HG02981 (cell line): ENCODE results near the gene ENTPD6.
A peak's percentile ranks its signal among the peaks of the same experiment; 100 is the strongest.
"Not testable (repeated sequence)": the region's sequence is repeated elsewhere in the genome, so short reads cannot be mapped to it uniquely, and the experiment has no call there.

Experiments used
- ATAC-seq: cut with Tn5 transposase; IDR thresholded peaks from one replicate; pipeline ENCODE4 v1.9.1; 2021; ENCODE audit warnings: mild to moderate bottlenecking, moderate library complexity; ENCODE audit not compliant: unreplicated experiment

Gene ENTPD6

DNA sequence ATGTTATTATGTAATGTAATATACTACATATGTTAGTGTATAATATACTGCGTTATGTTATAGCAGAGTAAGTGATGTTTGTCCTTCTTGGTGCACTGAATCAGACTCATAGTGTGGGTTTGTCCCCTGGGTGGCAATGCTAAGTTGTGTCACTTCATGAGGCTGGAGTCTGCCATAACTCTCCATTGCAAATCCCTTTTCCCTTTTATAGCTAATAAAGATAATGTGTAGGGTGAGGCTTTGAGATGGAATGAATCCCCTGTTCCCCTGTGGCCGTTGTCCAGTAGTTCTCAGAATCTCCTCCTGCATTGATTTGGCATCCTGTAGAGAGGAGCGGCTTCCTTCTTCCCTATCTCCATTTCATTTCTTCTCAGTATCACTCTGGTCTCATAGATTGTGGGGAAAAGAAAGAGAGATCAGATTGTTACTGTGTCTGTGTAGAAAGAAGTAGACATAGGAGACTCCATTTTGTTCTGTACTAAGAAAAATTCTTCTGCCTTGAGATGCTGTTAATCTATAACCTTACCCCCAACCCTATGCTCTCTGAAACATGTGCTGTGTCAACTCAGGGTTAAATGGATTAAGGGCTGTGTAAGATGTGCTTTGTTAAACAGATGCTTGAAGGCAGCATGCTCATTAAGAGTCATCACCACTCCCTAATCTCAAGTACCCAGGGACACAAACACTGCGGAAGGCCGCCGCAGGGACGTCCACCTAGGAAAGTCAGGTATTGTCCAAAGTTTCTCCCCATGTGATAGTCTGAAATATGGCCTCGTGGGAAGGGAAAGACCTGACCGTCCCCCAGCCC is 45.5 kb downstream of the ENTPD6 start:
- ATAC-seq, result not testable (repeated sequence)

DNA sequence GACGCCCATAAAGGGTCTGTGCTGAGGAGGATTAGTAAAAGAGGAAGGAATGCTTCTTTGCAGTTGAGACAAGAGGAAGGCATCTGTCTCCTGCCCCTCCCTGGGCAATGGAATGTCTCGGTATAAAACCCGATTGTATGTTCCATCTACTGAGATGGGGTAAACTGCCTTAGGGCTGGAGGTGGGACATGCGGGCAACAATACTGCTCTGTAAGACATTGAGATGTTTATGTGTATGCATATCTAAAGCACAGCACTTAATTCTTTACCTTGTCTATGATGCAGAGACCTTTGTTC is 46.1 kb downstream of the ENTPD6 start:
- ATAC-seq, result not testable (repeated sequence)

DNA sequence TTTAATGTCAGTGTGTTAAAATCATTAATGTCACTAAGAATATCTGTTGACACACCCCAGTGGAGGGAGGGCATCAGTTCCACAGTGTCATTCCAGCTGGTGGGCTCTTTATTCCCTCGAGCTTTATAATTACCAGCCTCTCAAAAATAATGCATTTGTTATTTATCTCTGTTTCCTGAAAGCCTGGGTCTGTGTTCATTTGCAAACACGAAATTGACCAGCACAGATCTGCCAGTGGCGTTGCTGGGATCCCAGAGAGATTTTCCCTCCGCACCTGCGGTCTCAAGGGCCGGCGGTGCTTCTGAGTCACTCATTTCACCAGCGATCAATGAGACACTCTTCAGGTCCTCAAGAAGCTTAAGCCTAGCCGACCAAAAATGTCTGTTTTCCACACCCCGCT is 46.7 kb downstream of the ENTPD6 start:
- ATAC-seq, result no peak

DNA sequence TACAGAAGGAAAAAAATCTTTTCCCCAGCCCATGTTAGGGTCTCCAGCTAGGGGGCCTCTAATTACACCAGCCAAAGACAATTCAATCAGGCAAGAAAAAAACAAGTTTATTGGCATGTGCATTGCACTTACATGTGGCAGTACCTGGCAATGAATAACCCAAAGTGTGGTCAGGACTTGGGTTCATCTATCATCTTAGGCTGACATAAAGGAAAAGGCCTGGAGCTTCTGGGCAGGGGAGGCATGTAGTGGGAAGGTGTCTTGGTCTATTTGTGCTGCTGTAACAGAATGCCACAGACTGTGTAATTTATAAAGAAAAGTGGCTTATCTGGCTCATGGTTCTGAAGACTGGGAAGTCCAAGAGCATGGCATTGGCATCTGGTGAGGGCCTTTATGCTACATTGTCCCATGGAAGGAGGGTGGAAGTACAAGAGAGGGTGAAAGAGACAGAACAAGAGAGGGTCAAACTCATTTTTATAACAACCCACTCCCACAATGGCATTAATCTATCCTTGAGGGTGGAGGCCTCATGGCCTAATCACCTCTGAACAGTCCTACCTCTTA is 48.0 kb downstream of the ENTPD6 start:
- no peak for ATAC-seq

DNA sequence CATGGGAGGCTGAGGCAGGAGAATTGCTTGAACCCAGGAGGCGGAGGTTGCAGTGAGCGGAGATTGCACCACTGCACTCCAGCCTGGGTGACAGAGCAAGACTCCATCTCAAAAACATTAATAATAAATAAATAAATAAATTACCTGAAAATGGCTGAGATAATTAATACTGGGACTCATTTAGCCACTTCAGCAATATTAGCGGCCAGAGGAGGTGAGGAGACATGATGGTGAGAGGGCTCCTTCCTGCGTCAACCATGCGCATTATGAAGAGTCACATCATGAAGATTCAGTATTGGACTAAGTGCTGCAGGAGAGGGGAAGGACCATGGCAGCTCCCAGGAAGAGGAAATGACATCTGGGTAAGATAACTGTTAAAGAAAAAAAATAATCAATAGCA is 49.5 kb downstream of the ENTPD6 start:
- ATAC-seq, result no peak

DNA sequence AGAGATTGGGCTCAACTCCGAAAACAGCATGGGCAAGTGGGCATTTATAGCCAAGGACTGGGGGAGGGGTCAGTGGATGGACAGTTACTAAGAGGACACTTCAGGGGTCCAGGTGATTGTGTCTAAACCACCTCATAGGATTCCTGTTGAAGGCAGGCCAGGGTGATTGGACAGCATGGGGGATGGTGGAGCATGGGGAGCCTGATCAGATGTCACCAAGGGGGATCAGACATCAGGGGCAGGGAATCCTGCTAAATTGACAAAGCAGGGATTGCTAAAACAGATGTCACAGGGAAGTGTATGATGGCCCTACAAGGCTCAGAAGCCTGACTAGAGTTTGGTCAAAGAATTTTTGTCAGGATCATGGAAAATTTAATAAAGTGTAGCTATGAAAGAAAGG is 49.9 kb downstream of the ENTPD6 start:
- no peak for ATAC-seq

DNA sequence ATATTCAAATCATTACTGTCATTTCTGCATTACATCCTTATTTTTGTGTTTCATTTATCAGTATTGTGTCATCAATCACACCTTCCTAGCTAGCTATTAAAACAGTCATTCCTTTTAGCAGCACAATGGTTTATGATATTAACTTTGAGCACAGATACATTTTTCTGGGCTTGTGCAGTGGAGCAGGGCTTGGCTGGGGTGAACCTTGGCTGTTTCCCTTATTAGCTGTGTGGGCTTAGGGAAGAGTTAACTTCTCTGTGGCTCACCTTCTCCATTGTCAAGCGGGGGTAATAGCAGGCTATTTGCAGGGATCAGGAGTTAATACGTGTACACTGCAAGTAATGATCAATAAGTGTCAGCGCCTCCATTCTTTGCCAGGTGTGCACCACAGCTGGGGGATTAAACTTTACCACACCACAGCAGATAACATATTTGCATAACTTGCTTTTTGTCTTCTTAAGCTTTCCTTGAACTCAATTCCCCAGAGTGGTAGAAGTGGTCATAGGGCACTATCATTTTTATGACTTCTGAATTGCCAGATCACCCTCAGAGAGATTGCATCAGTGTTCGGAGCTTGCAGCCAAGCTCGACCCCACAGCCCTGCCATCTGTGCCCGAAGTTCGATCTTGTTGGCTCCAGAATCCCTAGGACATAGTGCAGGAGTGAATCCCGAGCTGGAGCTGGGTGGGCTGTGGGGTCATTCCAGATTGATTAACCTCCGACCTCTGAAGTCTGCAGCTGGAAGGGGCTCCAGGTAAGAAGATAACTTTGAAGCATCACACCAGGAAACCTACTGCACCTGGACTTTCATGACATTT is 50.9 kb downstream of the ENTPD6 start:
- ATAC-seq, result peak; percentile 27

DNA sequence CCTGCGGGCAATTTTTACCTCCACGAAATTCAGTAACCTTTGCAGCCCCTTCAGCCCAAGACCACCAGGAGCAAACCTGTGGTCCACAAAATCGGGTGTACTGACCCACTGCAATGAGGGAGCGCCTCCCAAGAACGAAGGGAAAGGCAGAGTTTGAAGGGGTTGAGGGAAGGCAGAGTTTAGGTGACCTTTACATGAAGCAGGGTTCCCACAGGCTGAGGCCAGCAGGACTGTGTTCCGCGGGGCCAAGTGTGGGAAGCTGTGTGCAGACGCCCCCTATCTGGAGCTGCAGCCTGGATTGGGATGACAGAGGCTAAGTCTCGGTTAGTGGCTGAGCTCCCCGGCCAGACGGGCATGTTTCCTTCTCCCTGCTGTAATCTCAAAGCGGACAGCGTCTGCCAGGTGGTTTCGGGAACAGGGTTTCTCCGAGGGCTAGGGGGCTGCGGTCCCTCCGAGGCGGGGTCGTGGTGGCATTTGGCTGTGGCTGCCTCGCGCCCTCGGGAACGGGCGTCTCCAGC is 51.5 kb downstream of the ENTPD6 start:
- peak; percentile 1 for ATAC-seq

DNA sequence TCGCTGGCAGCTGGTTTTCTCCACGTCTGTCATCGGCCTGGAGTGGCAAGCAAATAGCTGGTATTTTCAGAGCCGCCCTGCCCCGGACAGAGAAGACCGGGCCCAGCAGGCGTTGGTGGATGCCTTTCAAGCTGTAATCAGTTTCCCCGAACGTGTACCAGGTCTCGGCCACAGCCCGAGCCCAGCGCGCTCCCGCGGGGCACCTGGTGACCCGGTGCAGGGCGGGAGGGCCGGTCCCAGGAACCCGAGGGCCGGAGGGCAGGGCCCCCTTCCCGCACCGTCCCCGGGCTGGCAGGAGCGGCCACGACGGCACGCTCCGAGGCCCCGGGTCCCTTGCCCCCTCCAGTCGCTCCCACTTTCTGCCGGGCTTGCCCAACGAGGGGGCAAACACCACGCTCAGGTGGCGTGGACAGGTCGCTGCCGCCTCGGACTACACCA is 52.0 kb downstream of the ENTPD6 start:
- ATAC-seq, result peak; percentile 19

DNA sequence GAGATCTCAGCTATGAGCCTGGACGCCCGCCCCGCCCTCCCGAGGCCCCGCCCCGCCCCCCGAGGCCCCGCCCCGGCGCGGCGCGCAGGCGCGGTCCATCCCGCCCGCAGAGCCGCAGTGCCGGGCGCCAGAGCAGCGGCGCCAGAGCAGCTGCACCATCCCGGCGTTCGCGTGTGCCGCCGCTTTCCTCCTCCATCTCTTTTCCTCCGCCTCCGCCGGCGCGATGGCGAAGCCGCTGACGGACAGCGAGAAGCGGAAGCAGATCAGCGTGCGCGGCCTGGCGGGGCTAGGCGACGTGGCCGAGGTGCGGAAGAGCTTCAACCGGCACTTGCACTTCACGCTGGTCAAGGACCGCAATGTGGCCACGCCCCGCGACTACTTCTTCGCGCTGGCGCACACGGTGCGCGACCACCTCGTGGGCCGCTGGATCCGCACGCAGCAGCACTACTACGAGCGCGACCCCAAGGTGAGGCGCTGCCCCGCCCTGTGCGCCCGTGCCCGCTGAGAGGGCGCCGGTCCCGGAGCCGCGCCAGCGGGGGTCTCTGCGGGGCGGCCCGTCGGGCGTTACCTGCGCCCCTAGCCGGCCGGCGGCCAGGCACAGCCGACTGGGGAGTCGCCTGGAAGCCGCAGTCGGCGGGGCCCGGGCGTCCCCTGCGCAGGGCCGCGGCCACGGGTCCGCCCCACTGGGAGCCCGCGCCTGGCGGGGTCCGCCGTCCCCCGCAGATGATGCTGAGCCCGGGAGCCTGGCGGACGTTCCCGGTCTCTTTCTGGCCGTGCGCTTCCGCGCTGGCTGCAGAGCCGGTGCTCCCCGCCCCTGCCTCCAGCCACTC is 52.7 kb downstream of the ENTPD6 start, which contains the start of gene PYGB:
Gene PYGB, plus strand, starts transcription at position 130 of the 830 bp plus-strand sequence. Its CDS starts 94 bp downstream, at position 224.
- ATAC-seq, result peak; percentile 49

DNA sequence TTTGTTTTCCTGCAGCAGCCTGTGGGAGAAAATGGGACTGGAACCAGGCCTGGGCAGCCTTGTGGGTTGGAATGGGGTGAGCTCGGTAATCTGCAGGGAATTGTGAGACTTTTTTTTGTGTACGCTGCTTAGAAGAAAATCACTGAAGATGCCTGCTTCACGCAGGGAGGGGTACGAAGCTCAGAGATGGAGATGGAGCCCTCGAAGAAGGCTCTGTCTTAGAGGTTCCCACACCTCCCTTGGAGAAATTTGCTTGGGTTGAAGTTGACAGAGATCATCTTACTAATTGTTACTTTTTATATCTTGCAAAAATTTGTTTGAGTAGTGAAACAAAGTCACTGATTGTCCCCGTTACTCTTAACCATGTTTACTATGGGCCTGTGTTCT is 53.3 kb downstream of the ENTPD6 start:
- ATAC-seq, result peak; percentile 0

DNA sequence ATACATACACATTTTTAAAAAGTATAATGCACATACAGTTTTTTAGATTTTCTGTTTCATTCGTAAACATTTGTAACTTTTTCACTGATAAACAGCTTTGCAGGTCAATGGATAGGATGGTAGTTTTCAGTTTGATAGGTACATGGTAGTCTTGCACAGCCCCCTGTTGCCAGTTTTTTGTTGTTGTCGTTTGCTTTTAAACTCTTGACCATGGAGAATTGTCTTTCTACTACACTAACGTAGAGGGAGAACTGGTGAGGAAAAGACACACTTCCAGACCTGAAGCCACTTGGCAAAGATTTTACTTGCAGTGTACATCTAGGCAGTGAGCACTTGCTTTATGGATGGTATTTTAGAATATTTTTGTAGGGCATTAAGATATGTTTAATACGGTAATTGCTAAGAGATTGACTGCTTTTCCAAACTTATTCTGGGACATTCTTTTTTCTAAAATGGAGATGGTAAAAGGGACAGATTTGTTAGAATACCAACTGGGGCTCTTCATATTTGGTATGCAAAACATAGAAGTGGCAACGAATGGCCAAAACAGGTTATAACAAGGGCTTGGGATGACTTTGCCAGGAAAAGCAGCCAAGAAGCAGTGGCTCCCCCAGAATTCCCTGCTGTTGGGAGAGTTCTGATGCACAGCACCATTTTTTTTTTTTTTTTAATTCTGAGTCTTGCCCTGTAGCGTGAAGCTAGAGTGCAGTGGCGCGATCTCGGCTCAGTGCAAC is 53.9 kb downstream of the ENTPD6 start:
- ATAC-seq, result no peak

DNA sequence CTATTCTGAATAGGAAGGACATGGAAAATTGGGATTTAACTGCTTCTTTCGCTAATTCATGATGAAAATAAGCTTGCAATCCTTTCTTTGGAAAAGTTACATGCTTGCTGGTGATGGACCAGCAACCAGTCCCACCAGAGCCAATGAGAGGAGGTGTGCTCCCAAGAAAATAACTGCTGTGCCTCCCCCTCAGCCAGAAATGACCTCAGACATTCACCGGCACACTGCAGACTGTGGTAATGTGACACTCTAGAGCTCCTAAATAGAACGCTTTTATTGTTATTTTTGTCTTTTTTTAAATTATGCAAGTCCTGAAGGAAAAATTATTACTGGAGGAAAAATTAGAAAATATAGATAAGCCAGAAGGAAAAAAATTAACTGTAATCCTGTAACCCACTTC is 55.0 kb downstream of the ENTPD6 start:
- ATAC-seq, result no peak

DNA sequence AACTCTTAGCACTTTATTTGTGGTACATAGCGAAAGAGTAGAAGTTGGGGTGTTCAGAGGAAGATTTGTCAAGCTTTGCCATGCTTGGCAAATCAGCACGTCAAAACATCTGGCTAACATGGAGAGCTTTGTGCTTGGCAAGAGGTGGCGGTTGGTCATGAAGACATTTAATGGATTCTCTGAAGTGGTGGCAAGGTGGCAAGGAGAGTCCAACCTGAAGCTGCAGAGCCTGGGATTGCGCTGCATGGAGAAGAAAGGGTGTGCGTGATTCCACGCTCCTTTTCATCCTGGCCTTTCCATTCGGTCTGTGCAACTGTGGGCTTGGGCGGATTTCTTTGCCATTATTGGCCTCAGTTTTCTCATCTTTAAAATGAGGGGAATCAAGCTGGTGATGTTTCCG is 55.5 kb downstream of the ENTPD6 start:
- no peak for ATAC-seq

DNA sequence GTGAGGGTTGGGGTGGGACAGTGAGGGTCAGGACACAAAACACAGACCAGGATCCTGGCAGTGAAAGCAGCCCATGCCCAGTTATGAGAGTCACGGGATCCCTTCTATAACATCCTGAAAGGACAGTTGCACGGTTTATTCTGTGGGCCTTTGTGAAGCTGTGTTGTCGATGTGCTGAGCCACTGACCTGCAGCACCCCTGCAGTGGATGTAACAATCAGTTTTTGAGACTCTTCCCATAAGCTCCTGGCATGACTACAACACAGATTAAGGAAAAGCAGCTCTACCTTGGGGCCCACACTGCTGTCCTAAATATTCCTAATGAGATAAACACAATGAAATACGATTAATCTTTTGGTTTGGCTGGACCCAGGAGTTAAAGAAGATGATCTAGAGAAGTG is 56.0 kb downstream of the ENTPD6 start:
- ATAC-seq, result no peak

DNA sequence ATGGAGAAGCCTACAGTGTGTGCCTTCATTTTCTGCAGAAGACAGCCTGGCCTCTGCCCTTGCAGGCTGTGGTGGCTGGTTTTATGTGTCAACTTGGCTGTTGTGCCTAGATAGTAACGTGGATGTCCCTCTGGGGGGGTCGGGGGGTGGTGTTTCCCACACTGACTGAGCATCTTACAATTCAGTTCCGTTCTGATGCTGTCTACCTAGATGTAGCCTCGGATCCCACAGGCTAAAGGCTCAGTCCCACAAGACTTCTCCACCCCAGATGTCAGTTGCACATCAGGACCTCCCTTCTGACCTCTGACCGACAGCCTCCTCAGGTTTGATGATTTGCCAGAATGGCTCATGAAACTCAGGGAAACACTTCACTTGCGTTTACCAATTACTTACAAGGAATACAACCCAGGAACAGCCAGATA is 56.7 kb downstream of the ENTPD6 start:
- ATAC-seq, result no peak

DNA sequence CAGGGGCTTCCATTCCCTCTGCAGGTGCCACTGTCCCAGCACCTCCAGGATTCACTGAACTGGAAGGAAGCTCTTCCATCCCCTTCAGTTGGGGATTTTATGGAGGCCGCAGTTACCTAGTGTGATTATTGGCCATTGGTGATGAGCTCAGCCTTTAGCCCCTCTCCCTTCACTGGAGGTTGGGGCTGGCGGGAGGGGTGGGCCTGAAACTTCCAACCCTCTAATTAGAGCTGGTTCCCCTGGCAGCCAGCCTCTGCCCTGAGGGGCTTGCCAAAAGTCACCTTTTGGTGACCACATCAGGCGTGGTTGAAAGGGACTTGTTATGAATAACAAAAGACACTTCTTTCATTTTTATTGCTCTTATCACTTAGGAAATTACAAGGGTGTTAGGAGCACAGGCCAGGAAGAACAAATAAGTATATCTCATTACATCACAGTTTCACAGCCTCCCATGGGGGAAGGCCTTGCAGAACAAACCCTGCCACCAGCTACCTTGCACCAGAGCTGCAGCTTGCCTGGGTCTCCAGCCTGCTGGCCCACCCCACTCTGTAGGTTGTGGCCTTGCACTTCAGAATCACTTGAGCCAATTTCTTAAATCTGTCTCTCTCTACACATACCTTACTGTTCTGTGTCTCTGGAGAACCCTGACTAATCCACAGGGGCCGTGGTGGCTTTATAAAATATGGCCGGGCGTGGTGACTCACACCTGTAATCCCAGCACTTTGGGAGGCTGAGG is 57.3 kb downstream of the ENTPD6 start:
- ATAC-seq, result no peak

DNA sequence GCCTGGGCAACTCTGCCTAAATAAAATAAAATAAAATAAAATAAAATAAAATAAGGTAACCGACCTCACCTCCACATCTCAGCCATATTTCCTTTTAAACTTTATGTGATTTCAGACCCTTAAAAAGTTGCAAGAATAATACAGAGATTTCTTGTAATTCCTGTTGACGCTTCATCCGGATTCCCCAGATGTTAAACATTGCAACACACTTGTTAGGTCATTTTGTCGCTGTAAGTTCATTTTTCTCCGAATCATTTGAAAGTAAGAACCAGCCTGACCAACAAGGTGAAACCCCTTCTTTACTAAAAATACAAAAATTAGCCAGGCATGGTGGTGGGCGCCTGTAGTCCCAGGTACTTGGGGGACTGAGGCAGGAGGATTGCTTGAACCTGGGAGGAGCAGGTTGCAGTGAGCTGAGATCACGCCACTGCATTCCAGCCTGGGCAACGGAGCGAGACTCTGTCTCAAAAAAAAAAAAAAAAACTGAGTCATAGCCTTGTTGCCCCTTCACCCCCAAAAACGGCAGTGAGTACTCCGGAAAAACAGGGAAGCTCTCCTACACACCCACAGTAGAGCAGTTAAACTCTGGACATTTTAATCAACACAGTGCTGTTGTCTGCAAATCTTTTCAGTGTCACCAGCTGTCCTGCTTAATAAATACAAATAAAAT is 58.2 kb downstream of the ENTPD6 start:
- no peak for ATAC-seq

DNA sequence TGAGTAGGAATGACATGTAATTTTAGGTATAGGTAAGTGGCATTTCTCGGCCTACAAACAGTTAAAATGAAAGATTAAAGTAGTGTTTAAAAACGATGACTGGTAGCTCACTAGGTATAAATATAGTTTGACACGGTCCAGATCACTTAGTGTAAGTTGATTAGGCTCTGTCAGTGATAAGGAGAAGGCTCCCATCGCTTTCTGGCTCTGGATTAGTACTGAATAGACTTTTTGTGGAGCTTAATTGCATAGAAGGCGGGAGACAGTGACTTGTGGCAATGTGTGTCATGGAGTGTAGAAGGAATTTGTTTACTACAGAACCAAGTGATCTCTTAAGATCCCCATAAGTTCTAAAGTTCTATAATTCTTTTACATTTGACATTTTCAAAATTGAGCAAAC is 59.1 kb downstream of the ENTPD6 start:
- no peak for ATAC-seq
